ENCODE data around the gene FLT1. TPM values are rescaled to one million over a fixed set of nuclear protein-coding genes. Genes with fewer than 3 reads are reported as not detected.

FLT1 gene
- total RNA-seq, 2 donors from 2014 or later = 1.3 to 1.6 TPM

GRCh38 chr13:28434926-28435325, 60.0 kb downstream of the FLT1 start:
- peak overlapping the region in 1 of 2 donors; percentile 27 for H3K27ac Mint-ChIP-seq
- no peaks in the 10 kb centered on the region for H3K36me3 Mint-ChIP-seq
- no peak overlapping the region for H3K4me3 Mint-ChIP-seq
- H3K9me3 Mint-ChIP-seq = no peaks in the 10 kb centered on the region
- H3K4me1 Mint-ChIP-seq (ENCODE audit: low read depth in 2 of 2) = no peaks in the 10 kb centered on the region
- peaks cover 11% of the 10 kb centered on the region in 2 donors for H3K27me3 Mint-ChIP-seq
- ATAC-seq (no peak), DNase-seq (ENCODE audit: low spot score) (no peak)

GRCh38 chr13:28432816-28433560, 61.9 kb downstream of the FLT1 start:
- H3K9me3 Mint-ChIP-seq = no peaks in the 10 kb centered on the region

DNA sequence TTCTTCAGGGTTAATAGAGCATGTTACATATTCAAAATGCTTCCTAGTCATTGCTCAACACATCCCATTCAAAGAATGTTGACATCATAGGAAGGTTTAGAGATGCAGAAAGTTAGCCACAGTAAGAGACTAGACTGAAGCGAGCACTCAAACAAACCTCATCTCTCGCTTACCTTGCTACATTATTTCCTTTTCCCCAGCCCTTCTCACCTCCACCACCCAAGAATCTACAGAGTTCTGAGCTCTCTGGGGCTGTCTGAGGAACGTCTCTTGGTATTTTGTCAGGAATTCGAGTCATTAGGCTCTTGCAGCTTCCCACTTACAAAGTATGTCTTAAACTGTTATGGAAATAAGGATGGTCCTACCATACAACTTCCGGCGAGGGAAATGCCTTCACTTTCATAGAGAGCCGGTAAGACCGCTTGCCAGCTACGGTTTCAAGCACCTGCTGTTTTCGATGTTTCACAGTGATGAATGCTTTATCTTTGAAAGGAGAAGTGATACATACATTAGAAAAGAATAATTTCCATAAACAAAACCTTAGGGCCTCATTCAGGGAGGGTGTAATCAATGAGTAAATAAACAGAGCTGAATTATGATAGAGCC, 65.1 kb downstream of the FLT1 start:
- Mint-ChIP-seq H3K27ac (no peak overlapping the region), H3K36me3 (peaks cover 12% of the 10 kb centered on the region), H3K9me3 (peaks cover 3% of the 10 kb centered on the region), H3K4me3 (no peak overlapping the region), H3K4me1 (ENCODE audit: low read depth in 2 of 2) (peaks cover 0 to 4% of the 10 kb centered on the region in 2 donors), H3K27me3 (peaks cover 16 to 21% of the 10 kb centered on the region in 2 donors)
- no peak for DNase-seq (ENCODE audit: low spot score)
- no peak for ATAC-seq

More at GRCh38 chr13:28432816-28433560, 61.9 kb downstream of the FLT1 start:
- H3K27ac Mint-ChIP-seq = no peak overlapping the region
- H3K27me3 Mint-ChIP-seq = peaks cover 3 to 7% of the 10 kb centered on the region in 2 donors
- ATAC-seq (no peak), DNase-seq (ENCODE audit: low spot score) (no peak)
- peaks cover 2% of the 10 kb centered on the region for H3K36me3 Mint-ChIP-seq
- H3K4me1 Mint-ChIP-seq (ENCODE audit: low read depth in 2 of 2) = no peaks in the 10 kb centered on the region
- no peak overlapping the region for H3K4me3 Mint-ChIP-seq

- no peak for ATAC-seq
- no peak overlapping the region for H3K4me3 Mint-ChIP-seq
- no peak overlapping the region for H3K27ac Mint-ChIP-seq
- DNase-seq (ENCODE audit: low spot score) = no peak
- peaks cover 12% of the 10 kb centered on the region for H3K36me3 Mint-ChIP-seq
- peaks cover 3% of the 10 kb centered on the region for H3K9me3 Mint-ChIP-seq
- peaks cover 16 to 21% of the 10 kb centered on the region in 2 donors for H3K27me3 Mint-ChIP-seq
- H3K4me1 Mint-ChIP-seq (ENCODE audit: low read depth in 2 of 2) = peaks cover 0 to 4% of the 10 kb centered on the region in 2 donors
Measured at GRCh38 chr13:28429096-28429495, 65.8 kb downstream of the FLT1 start.

DNA sequence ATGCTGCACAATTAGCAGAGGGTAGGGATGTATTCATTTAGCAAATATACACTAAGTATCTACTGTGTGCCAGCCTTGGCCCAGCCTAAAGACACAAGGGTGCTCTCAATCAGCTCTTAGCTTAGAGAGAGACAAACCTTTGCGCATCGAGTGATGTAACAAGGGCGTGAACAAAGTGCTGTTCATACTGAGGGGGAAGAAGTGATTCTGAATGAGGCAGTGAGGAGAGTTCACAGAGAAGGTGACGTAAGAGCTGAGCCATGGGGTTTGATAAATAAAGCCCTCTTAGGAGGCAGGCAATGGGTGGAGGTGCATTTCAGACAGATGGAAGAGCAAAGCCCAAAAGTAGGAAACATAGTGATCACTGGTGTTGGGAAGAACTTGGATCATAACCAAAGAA, 68.5 kb downstream of the FLT1 start:
- Mint-ChIP-seq H3K4me3 (no peak overlapping the region), H3K27ac (no peak overlapping the region), H3K27me3 (peaks cover 10 to 21% of the 10 kb centered on the region in 2 donors), H3K9me3 (peaks cover 3% of the 10 kb centered on the region), H3K4me1 (ENCODE audit: low read depth in 2 of 2) (peaks cover 18 to 19% of the 10 kb centered on the region in 2 donors), H3K36me3 (peaks cover 12% of the 10 kb centered on the region)
- ATAC-seq (no peak), DNase-seq (ENCODE audit: low spot score) (no peak)

DNA sequence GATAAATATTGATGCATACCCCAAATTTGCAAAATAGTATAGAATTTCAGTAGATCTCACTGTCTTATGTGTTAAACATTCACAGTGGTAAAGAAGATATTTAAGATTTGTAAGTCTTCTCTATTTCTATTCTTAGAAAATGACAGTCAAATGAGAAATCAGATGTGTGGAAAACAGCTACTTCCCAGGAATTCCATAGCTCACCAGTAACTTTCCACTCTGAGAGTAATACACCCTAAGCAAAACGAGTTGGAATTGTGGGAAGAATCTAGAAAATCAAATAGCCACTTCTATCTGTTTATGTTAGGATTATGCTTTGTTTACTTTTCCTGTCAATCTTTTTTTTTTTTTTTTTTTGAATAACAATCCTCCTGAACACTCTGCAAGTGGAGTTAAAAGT, 69.1 kb downstream of the FLT1 start:
- Mint-ChIP-seq H3K27ac (no peak overlapping the region), H3K36me3 (peaks cover 12% of the 10 kb centered on the region), H3K27me3 (peaks cover 10 to 21% of the 10 kb centered on the region in 2 donors), H3K9me3 (peaks cover 3% of the 10 kb centered on the region), H3K4me3 (no peak overlapping the region), H3K4me1 (ENCODE audit: low read depth in 2 of 2) (peaks cover 18 to 19% of the 10 kb centered on the region in 2 donors)
- ATAC-seq = no peak
- DNase-seq (ENCODE audit: low spot score) = no peak

DNA sequence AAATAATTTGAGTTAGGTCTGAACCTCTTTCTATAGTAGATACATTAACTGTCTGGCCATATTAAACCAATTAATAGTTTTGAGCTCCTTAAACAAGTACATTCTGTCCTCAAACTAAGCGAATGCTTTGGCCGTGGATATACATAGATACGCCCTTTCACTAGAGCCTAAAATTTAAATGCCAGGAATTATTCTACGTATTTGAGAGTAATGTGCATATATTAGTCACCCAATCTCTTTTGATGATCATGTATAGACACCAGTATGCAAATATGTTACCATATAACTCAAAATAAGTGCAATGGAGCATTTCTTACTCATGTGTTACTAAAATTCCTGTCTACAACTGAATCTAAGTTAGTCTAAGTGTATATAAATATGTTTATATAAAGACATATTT, 70.4 kb downstream of the FLT1 start:
- no peak overlapping the region for H3K4me3 Mint-ChIP-seq
- DNase-seq (ENCODE audit: low spot score) (no peak), ATAC-seq (no peak)
- H3K27ac Mint-ChIP-seq = no peak overlapping the region
- H3K9me3 Mint-ChIP-seq = peaks cover 3% of the 10 kb centered on the region
- peaks cover 12% of the 10 kb centered on the region for H3K36me3 Mint-ChIP-seq
- peaks cover 12 to 21% of the 10 kb centered on the region in 2 donors for H3K27me3 Mint-ChIP-seq
- peaks cover 18 to 19% of the 10 kb centered on the region in 2 donors for H3K4me1 Mint-ChIP-seq (ENCODE audit: low read depth in 2 of 2)

DNA sequence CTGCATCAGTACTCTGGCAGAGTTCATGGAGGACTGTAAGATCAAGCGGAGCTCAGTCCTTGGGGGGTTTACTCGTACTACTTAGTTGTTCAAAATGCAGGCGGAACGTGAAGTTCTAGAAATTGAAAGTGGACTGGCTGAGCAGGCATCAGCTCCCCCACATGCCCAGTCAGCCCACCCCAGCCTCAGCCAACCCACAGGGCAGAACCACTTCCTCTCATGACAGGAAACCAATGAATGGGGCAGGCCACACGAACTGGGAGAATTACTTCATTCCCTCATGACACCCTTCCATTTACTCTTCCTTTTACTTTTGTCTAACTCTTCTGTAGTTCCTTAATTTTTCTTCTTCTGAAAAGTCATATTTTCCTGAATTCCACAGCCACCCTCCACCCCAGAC, 71.9 kb downstream of the FLT1 start:
- Mint-ChIP-seq H3K9me3 (peaks cover 3% of the 10 kb centered on the region), H3K4me3 (peak overlapping the region; percentile 59), H3K27me3 (peaks cover 12 to 18% of the 10 kb centered on the region in 2 donors), H3K4me1 (ENCODE audit: low read depth in 2 of 2) (peaks cover 18 to 19% of the 10 kb centered on the region in 2 donors), H3K27ac (peak overlapping the region; percentile 34 to 84), H3K36me3 (peaks cover 10% of the 10 kb centered on the region)
- ATAC-seq = peak; percentile 99
- DNase-seq (ENCODE audit: low spot score) = peak; percentile 82

GRCh38 chr13:28421676-28422410, 73.1 kb downstream of the FLT1 start:
- ATAC-seq (no peak), DNase-seq (ENCODE audit: low spot score) (no peak)
- Mint-ChIP-seq H3K4me1 (ENCODE audit: low read depth in 2 of 2) (peaks cover 18 to 19% of the 10 kb centered on the region in 2 donors), H3K27me3 (peaks cover 9 to 12% of the 10 kb centered on the region in 2 donors), H3K27ac (peak overlapping the region; percentile 34 to 84), H3K9me3 (peaks cover 3% of the 10 kb centered on the region), H3K36me3 (peaks cover 6% of the 10 kb centered on the region), H3K4me3 (no peak overlapping the region)

GRCh38 chr13:28420704-28421103, 74.2 kb downstream of the FLT1 start:
- Mint-ChIP-seq H3K36me3 (no peaks in the 10 kb centered on the region), H3K4me3 (no peak overlapping the region), H3K27me3 (peaks cover 0 to 7% of the 10 kb centered on the region in 2 donors), H3K27ac (no peak overlapping the region), H3K4me1 (ENCODE audit: low read depth in 2 of 2) (peaks cover 22 to 23% of the 10 kb centered on the region in 2 donors), H3K9me3 (no peaks in the 10 kb centered on the region)
- ATAC-seq (no peak), DNase-seq (ENCODE audit: low spot score) (no peak)

- Mint-ChIP-seq H3K27ac (no peak overlapping the region), H3K4me1 (ENCODE audit: low read depth in 2 of 2) (peaks cover 9% of the 10 kb centered on the region in 2 donors), H3K27me3 (peaks cover 0 to 7% of the 10 kb centered on the region in 2 donors), H3K9me3 (no peaks in the 10 kb centered on the region), H3K36me3 (no peaks in the 10 kb centered on the region), H3K4me3 (no peak overlapping the region)
- no peak for DNase-seq (ENCODE audit: low spot score)
- peak; percentile 74 to 83 for ATAC-seq
Measured at GRCh38 chr13:28415994-28416421, 78.9 kb downstream of the FLT1 start.

DNA sequence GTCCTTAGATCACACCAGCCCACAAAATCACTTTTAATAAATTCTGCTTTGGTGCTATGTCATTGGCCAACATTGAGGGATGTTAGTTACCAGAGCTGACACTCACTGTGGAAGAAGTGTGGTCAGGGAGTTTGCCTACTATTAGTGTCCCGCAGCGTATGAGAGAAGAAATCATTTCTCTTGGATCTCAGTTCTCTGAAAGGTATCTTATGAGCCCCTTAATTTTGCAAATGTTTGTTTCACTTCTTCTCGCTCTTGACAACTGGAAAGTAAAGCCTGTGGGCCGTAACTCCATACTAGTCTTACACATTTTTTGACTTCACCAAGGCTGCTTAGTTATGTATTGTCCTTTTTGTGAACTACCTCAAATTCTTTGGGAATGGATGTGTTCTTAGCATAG, 80.9 kb downstream of the FLT1 start:
- Mint-ChIP-seq H3K36me3 (no peaks in the 10 kb centered on the region), H3K4me3 (no peak overlapping the region), H3K4me1 (ENCODE audit: low read depth in 2 of 2) (peaks cover 16 to 22% of the 10 kb centered on the region in 2 donors), H3K27me3 (peaks cover 8 to 9% of the 10 kb centered on the region in 2 donors), H3K27ac (no peak overlapping the region), H3K9me3 (no peaks in the 10 kb centered on the region)
- ATAC-seq (no peak), DNase-seq (ENCODE audit: low spot score) (no peak)

- Mint-ChIP-seq H3K9me3 (no peaks in the 10 kb centered on the region), H3K4me1 (ENCODE audit: low read depth in 2 of 2) (peaks cover 25 to 30% of the 10 kb centered on the region in 2 donors), H3K4me3 (no peak overlapping the region), H3K27ac (no peak overlapping the region), H3K36me3 (no peaks in the 10 kb centered on the region), H3K27me3 (peaks cover 8 to 9% of the 10 kb centered on the region in 2 donors)
- DNase-seq (ENCODE audit: low spot score) (no peak), ATAC-seq (no peak)
Measured at GRCh38 chr13:28412981-28413380, 81.9 kb downstream of the FLT1 start.
